Suprapubic skin (tissue), 4 donors: ENCODE results near the gene ASB9. TPM values are rescaled to one million over a fixed set of nuclear protein-coding genes. Genes with fewer than 3 reads are reported as not detected.

ENCODE experiments used
- DNase-seq, 2 donors: peaks; one replicate each; pipeline ENCODE4 v3.0.0-alpha.2; 2019; ENCODE audit warnings: low spot score in 2 of 2
- H3K27ac ChIP-seq: fragments of 200-600 bp; sonication (generic); one replicate; pipeline ENCODE4 v1.5.1; 2019
- H3K27me3 ChIP-seq: fragments of 200-600 bp; sonication (generic); one replicate; pipeline ENCODE4 v1.5.1; 2019
- H3K36me3 ChIP-seq: fragments of 200-600 bp; sonication (generic); one replicate; pipeline ENCODE4 v1.5.1; 2019
- H3K4me1 ChIP-seq: fragments of 200-600 bp; sonication (generic); one replicate; pipeline ENCODE4 v1.5.1; 2019
- H3K4me3 ChIP-seq: fragments of 200-600 bp; sonication (generic); one replicate; pipeline ENCODE4 v1.5.1; 2019; ENCODE audit warnings: mild to moderate bottlenecking
- H3K9me3 ChIP-seq: fragments of 200-600 bp; sonication (generic); one replicate; pipeline ENCODE4 v1.5.1; 2019
- CTCF ChIP-seq, 2 donors: fragments of 200-600 bp in 1 of 2; fragments of 450-650 bp in 1 of 2; sonication (generic) in 1 of 2; IDR thresholded peaks; one replicate each; pipeline ENCODE4 v1.5.1; 2016 to 2019; ENCODE audit warnings: antibody characterized with exemption in 2 of 2, mild to moderate bottlenecking in 1 of 2, moderate library complexity in 1 of 2
- EP300 ChIP-seq: sonication (generic); formaldehyde crosslinking; IDR thresholded peaks from one replicate; pipeline ENCODE4 v1.6.1; 2017; ENCODE audit warnings: antibody characterized with exemption
- POLR2A ChIP-seq, 2 donors: fragments of 450-650 bp; IDR thresholded peaks; one replicate each; pipeline ENCODE4 v1.6.1; 2017; ENCODE audit warnings: antibody characterized with exemption in 2 of 2, mild to moderate bottlenecking in 2 of 2, moderate library complexity in 2 of 2
- POLR2AphosphoS5 ChIP-seq, 3 donors: sonication (generic); formaldehyde crosslinking; IDR thresholded peaks; one replicate each; pipeline ENCODE4 v1.6.1; 2017; ENCODE audit warnings: antibody characterized with exemption in 3 of 3
- WGBS: methylation state at CpG from one replicate; pipeline ENCODE4 v1.1.5; 2018; 5-methylcytosine and 5-hydroxymethylcytosine counted together
- total RNA-seq, 4 donors: library from RNA; depleted of rRNA; stranded (reverse); fragments of >200 nt; gene quantifications; one replicate each; pipeline ENCODE4 v1.1.0, GENCODE V29; 2016

Gene ASB9
- total RNA-seq, 4 donors from 2014 or later = 0.49 to 3.6 (median 1.3) TPM

GRCh38 chrX:15241301-15241700 is 28.6 kb downstream of the ASB9 start:
- no peak for DNase-seq
- no peaks in the 10 kb centered on the region for H3K4me1 ChIP-seq
- H3K9me3 ChIP-seq = no peaks in the 10 kb centered on the region
- H3K36me3 ChIP-seq = no peaks in the 10 kb centered on the region
- TF ChIP-seq EP300 (no peak), POLR2AphosphoS5 (IDR thresholded peaks at IDR 0.05) (no peak), POLR2A (IDR thresholded peaks at IDR 0.05) (no peak), CTCF (IDR thresholded peaks at IDR 0.05) (no peak)
- H3K27ac ChIP-seq = no peak overlapping the region
- no peaks in the 10 kb centered on the region for H3K27me3 ChIP-seq
- 50% methylated on average over 3 of the region's 3 CpGs for WGBS
- no peak overlapping the region for H3K4me3 ChIP-seq

- no peaks in the 10 kb centered on the region for H3K4me1 ChIP-seq
- no peak overlapping the region for H3K27ac ChIP-seq
- no peaks in the 10 kb centered on the region for H3K27me3 ChIP-seq
- WGBS = 89% methylated on average over 5 of the region's 5 CpGs
- H3K4me3 ChIP-seq = no peak overlapping the region
- no peaks in the 10 kb centered on the region for H3K36me3 ChIP-seq
- TF ChIP-seq POLR2AphosphoS5 (IDR thresholded peaks at IDR 0.05) (no peak), EP300 (no peak), POLR2A (IDR thresholded peaks at IDR 0.05) (no peak), CTCF (IDR thresholded peaks at IDR 0.05) (no peak)
- H3K9me3 ChIP-seq = no peaks in the 10 kb centered on the region
- DNase-seq = no peak
These were observed 29.5 kb downstream of the ASB9 start for GRCh38 chrX:15240414-15240813.

GRCh38 chrX:15236146-15236545 is 33.7 kb downstream of the ASB9 start:
- Histone ChIP-seq H3K27me3 (no peaks in the 10 kb centered on the region), H3K36me3 (no peaks in the 10 kb centered on the region), H3K4me3 (no peak overlapping the region), H3K4me1 (no peaks in the 10 kb centered on the region), H3K27ac (no peak overlapping the region), H3K9me3 (no peaks in the 10 kb centered on the region)
- WGBS = 86% methylated on average over 3 of the region's 3 CpGs
- no peak for DNase-seq
- TF ChIP-seq POLR2A (IDR thresholded peaks at IDR 0.05) (no peak), EP300 (no peak), CTCF (IDR thresholded peaks at IDR 0.05) (no peak), POLR2AphosphoS5 (IDR thresholded peaks at IDR 0.05) (no peak)

- Histone ChIP-seq H3K9me3 (no peaks in the 10 kb centered on the region), H3K27ac (no peak overlapping the region), H3K27me3 (no peaks in the 10 kb centered on the region), H3K4me1 (no peaks in the 10 kb centered on the region), H3K36me3 (no peaks in the 10 kb centered on the region), H3K4me3 (no peak overlapping the region)
- DNase-seq = no peak
- TF ChIP-seq EP300 (no peak), CTCF (IDR thresholded peaks at IDR 0.05) (no peak), POLR2AphosphoS5 (IDR thresholded peaks at IDR 0.05) (no peak), POLR2A (IDR thresholded peaks at IDR 0.05) (no peak)
- 32% methylated on average over 1 of the region's 1 CpG for WGBS
These were observed 34.9 kb downstream of the ASB9 start for GRCh38 chrX:15235001-15235400.

- TF ChIP-seq POLR2AphosphoS5 (IDR thresholded peaks at IDR 0.05) = no peak
- TF ChIP-seq CTCF (IDR thresholded peaks at IDR 0.05) = no peak
- TF ChIP-seq EP300 = no peak
- no peak for TF ChIP-seq POLR2A (IDR thresholded peaks at IDR 0.05)
- H3K4me3 ChIP-seq = no peak overlapping the region
- WGBS = 39% methylated on average over 3 of the region's 3 CpGs
- no peaks in the 10 kb centered on the region for H3K9me3 ChIP-seq
- no peaks in the 10 kb centered on the region for H3K27me3 ChIP-seq
- H3K36me3 ChIP-seq = no peaks in the 10 kb centered on the region
- no peak overlapping the region for H3K27ac ChIP-seq
- H3K4me1 ChIP-seq = no peaks in the 10 kb centered on the region
- DNase-seq = no peak
These were observed 36.4 kb downstream of the ASB9 start for GRCh38 chrX:15233416-15234015.
